HepG2 (cell line): ENCODE data around the gene THADA. TPM values are rescaled to one million over a fixed set of nuclear protein-coding genes. Genes with fewer than 3 reads are reported as not detected.

Experiments used
- CBX5 ChIP-seq: sonication (generic); formaldehyde crosslinking; IDR thresholded peaks from 2 replicates; pipeline ENCODE4 v1.4.0; 2020; ENCODE audit warnings: missing genetic modification reagents, borderline replicate concordance
- ELF4 ChIP-seq: sonication (generic); formaldehyde crosslinking; IDR thresholded peaks from 2 replicates; pipeline ENCODE4 v1.5.0; 2020; ENCODE audit warnings: missing genetic modification reagents, mild to moderate bottlenecking, moderate library complexity, borderline replicate concordance
- HMG20A ChIP-seq: IDR thresholded peaks from 2 replicates; pipeline ENCODE4 v1.6.1; 2016; ENCODE audit warnings: borderline replicate concordance
- HNF4G ChIP-seq, 2 experiments: sonication (generic) in 1 of 2; formaldehyde crosslinking in 1 of 2; IDR thresholded peaks; 2 replicates each; pipeline versions ENCODE4 v1.4.0 to v1.6.1; 2011 to 2020; ENCODE audit warnings: borderline replicate concordance in 2 of 2, low read depth in 2 of 2, mild to moderate bottlenecking in 2 of 2, low read length in 1 of 2, missing genetic modification reagents in 1 of 2, moderate library complexity in 1 of 2
- JUNB ChIP-seq: sonication (generic); formaldehyde crosslinking; IDR thresholded peaks from 2 replicates; pipeline ENCODE4 v1.8.0; 2022; ENCODE audit warnings: missing genetic modification reagents, mild to moderate bottlenecking, borderline replicate concordance
- MEIS2 ChIP-seq: sonication (generic); formaldehyde crosslinking; IDR thresholded peaks from 2 replicates; pipeline ENCODE4 v1.9.0; 2021; ENCODE audit warnings: mild to moderate bottlenecking, missing genetic modification reagents
- PHF5A ChIP-seq: IDR thresholded peaks from one replicate; pipeline ENCODE4 v1.6.1; 2018; ENCODE audit warnings: low read depth, missing genetic modification reagents; ENCODE audit not compliant: unreplicated experiment
- RXRA ChIP-seq: sonication (generic); formaldehyde crosslinking; IDR thresholded peaks from 2 replicates; pipeline ENCODE4 v1.5.1; 2020; ENCODE audit warnings: missing genetic modification reagents
- SMYD3 ChIP-seq: sonication (generic); formaldehyde crosslinking; IDR thresholded peaks from 2 replicates; pipeline ENCODE4 v1.8.1; 2023; ENCODE audit warnings: mild to moderate bottlenecking, missing genetic modification reagents
- XRCC5 ChIP-seq: fragments of 200-400 bp; formaldehyde crosslinking; optimal IDR thresholded peaks from 2 replicates; pipeline ENCODE3; 2017; ENCODE audit warnings: mild to moderate bottlenecking, low read length
- YY1 ChIP-seq: IDR thresholded peaks from 2 replicates; pipeline ENCODE4 v1.6.1; 2011; ENCODE audit warnings: low read length, low read depth, moderate library complexity, mild to moderate bottlenecking; ENCODE audit not compliant: insufficient read depth, insufficient replicate concordance
- ZFX ChIP-seq: sonication (generic); formaldehyde crosslinking; IDR thresholded peaks from 2 replicates; pipeline ENCODE4 v1.4.0; 2020; ENCODE audit warnings: mild to moderate bottlenecking, low read depth, missing genetic modification reagents, moderate library complexity
- ZNF292 ChIP-seq: sonication (generic); formaldehyde crosslinking; IDR thresholded peaks from 2 replicates; pipeline ENCODE4 v1.8.1; 2022; ENCODE audit warnings: mild to moderate bottlenecking, low read depth, missing genetic modification reagents, borderline replicate concordance
- ZNF446 ChIP-seq: sonication (generic); formaldehyde crosslinking; IDR thresholded peaks from 2 replicates; pipeline ENCODE4 v1.5.0; 2020; ENCODE audit warnings: mild to moderate bottlenecking, missing genetic modification reagents
- ZNF484 ChIP-seq: sonication (generic); formaldehyde crosslinking; IDR thresholded peaks from 2 replicates; pipeline ENCODE4 v1.5.1; 2020; ENCODE audit warnings: mild to moderate bottlenecking, low read depth, missing genetic modification reagents, borderline replicate concordance
- ZNF772 ChIP-seq: sonication (generic); formaldehyde crosslinking; IDR thresholded peaks from 2 replicates; pipeline ENCODE4 v1.5.0; 2020; ENCODE audit warnings: mild to moderate bottlenecking, missing genetic modification reagents
- polyA plus RNA-seq, 8 experiments: library from polyadenylated mRNA; depleted of rRNA in 3 of 8; stranded (reverse) in 7 of 8; unstranded in 1 of 8; fragments of >200 nt; fragmentation: Illumina TruSeq in 4 of 8; extraction: Trizol in 4 of 8; gene quantifications; 2 replicates each; pipeline versions ENCODE4 v1.2.1 to v1.2.3, GENCODE V29; 2011 to 2016; ENCODE audit warnings: low read depth in 4 of 8, missing spikeins in 1 of 8, mixed read lengths in 1 of 8; ENCODE audit not compliant: insufficient read depth in 1 of 8
- total RNA-seq, 5 experiments: library from RNA; depleted of rRNA; stranded (reverse); fragments of >200 nt; fragmentation: Illumina TruSeq; extraction: Trizol; gene quantifications; 2 replicates each; pipeline ENCODE4 v1.2.3, GENCODE V29; 2016; ENCODE audit warnings: low read depth in 1 of 5
- TF ChIP-seq, protein P1 (sequence below): sonication (generic); formaldehyde crosslinking; IDR thresholded peaks from 2 replicates; pipeline ENCODE4 v1.4.0; 2020; ENCODE audit warnings: missing genetic modification reagents
- TF ChIP-seq, protein P2 (sequence below): sonication (generic); formaldehyde crosslinking; IDR thresholded peaks from 2 replicates; pipeline ENCODE4 v1.8.1; 2022; ENCODE audit warnings: low read depth, mild to moderate bottlenecking, missing genetic modification reagents
- TF ChIP-seq, protein P3 (sequence below): sonication (generic); formaldehyde crosslinking; IDR thresholded peaks from 2 replicates; pipeline ENCODE4 v1.4.0; 2020; ENCODE audit warnings: missing genetic modification reagents, borderline replicate concordance
- TF ChIP-seq, protein P4 (sequence below): sonication (generic); formaldehyde crosslinking; IDR thresholded peaks from 2 replicates; pipeline ENCODE4 v1.4.0; 2020; ENCODE audit warnings: missing genetic modification reagents, mild to moderate bottlenecking, borderline replicate concordance

Gene THADA
- total and polyA plus RNA-seq, 2 of the 13 experiments (the other 11 are each of a cell fraction or from before 2014, with no cell fraction given), result 12.7 to 21.7 TPM

DNA sequence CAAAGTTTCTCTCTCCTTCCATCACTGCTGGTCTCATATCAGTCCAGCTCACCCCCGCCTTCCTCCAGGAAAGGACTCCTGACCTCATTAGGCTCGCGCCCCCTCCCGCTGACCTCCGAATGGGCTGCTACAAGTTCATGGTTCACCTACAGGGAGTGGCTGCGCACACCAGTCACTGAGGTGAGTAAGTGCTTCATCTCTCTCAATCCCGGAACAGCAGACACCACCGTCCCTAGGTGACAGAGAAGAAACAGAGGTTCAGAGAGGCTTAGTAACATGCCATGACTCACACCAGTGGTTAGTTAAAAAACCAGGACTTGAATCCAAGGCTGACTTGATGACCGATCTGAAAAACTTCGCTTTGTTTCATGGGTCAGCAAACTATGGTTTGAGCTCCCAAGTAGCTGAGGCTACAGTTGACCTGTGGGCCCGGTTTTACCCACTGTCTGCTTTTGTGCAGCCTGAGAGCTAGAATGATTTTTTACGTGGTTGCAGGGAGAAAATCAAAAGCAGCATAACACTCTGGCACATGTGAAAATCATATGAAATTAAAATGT lies 411.4 kb downstream of the THADA start (continued):
- TF ChIP-seq, protein P1, sequence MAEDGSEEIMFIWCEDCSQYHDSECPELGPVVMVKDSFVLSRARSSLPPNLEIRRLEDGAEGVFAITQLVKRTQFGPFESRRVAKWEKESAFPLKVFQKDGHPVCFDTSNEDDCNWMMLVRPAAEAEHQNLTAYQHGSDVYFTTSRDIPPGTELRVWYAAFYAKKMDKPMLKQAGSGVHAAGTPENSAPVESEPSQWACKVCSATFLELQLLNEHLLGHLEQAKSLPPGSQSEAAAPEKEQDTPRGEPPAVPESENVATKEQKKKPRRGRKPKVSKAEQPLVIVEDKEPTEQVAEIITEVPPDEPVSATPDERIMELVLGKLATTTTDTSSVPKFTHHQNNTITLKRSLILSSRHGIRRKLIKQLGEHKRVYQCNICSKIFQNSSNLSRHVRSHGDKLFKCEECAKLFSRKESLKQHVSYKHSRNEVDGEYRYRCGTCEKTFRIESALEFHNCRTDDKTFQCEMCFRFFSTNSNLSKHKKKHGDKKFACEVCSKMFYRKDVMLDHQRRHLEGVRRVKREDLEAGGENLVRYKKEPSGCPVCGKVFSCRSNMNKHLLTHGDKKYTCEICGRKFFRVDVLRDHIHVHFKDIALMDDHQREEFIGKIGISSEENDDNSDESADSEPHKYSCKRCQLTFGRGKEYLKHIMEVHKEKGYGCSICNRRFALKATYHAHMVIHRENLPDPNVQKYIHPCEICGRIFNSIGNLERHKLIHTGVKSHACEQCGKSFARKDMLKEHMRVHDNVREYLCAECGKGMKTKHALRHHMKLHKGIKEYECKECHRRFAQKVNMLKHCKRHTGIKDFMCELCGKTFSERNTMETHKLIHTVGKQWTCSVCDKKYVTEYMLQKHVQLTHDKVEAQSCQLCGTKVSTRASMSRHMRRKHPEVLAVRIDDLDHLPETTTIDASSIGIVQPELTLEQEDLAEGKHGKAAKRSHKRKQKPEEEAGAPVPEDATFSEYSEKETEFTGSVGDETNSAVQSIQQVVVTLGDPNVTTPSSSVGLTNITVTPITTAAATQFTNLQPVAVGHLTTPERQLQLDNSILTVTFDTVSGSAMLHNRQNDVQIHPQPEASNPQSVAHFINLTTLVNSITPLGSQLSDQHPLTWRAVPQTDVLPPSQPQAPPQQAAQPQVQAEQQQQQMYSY (CRISPR knock-in tag), result no peak
- TF ChIP-seq CBX5 (CRISPR knock-in tag) (peak; percentile 90; the same call in 1 of the 2 replicates), ZNF292 (CRISPR knock-in tag) (peak; percentile 97; the same call in 1 of the 2 replicates), HMG20A (CRISPR knock-in tag) (peak; percentile 77; the same call in 1 of the 2 replicates), XRCC5 (peak; percentile 86), RXRA (CRISPR knock-in tag) (peak; percentile 99), ZFX (CRISPR knock-in tag) (peak; percentile 68), YY1 (peak; percentile 50), ZNF772 (CRISPR knock-in tag) (peak; percentile 89), MEIS2 (CRISPR knock-in tag) (peak; percentile 70), ELF4 (CRISPR knock-in tag) (no peak; the same call in 1 of the 2 replicates), HNF4G (IDR thresholded peaks at IDR 0.05; ENCODE audit: borderline replicate concordance, low read depth, low read length) (peak; percentile 87), HNF4G (CRISPR knock-in tag; IDR thresholded peaks at IDR 0.05; ENCODE audit: borderline replicate concordance, low read depth) (peak; percentile 94; the same call in 1 of the 2 replicates), PHF5A (no peak), ZNF446 (CRISPR knock-in tag) (no peak), JUNB (CRISPR knock-in tag) (peak; percentile 70; the same call in 1 of the 2 replicates), SMYD3 (no peak), ZNF484 (CRISPR knock-in tag) (no peak)
- TF ChIP-seq, protein P2, sequence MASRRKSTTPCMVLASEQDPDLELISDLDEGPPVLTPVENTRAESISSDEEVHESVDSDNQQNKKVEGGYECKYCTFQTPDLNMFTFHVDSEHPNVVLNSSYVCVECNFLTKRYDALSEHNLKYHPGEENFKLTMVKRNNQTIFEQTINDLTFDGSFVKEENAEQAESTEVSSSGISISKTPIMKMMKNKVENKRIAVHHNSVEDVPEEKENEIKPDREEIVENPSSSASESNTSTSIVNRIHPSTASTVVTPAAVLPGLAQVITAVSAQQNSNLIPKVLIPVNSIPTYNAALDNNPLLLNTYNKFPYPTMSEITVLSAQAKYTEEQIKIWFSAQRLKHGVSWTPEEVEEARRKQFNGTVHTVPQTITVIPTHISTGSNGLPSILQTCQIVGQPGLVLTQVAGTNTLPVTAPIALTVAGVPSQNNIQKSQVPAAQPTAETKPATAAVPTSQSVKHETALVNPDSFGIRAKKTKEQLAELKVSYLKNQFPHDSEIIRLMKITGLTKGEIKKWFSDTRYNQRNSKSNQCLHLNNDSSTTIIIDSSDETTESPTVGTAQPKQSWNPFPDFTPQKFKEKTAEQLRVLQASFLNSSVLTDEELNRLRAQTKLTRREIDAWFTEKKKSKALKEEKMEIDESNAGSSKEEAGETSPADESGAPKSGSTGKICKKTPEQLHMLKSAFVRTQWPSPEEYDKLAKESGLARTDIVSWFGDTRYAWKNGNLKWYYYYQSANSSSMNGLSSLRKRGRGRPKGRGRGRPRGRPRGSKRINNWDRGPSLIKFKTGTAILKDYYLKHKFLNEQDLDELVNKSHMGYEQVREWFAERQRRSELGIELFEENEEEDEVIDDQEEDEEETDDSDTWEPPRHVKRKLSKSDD, result peak; percentile 78
- TF ChIP-seq, protein P3, sequence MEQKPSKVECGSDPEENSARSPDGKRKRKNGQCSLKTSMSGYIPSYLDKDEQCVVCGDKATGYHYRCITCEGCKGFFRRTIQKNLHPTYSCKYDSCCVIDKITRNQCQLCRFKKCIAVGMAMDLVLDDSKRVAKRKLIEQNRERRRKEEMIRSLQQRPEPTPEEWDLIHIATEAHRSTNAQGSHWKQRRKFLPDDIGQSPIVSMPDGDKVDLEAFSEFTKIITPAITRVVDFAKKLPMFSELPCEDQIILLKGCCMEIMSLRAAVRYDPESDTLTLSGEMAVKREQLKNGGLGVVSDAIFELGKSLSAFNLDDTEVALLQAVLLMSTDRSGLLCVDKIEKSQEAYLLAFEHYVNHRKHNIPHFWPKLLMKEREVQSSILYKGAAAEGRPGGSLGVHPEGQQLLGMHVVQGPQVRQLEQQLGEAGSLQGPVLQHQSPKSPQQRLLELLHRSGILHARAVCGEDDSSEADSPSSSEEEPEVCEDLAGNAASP (CRISPR knock-in tag), result peak; percentile 94; the same call in 1 of the 2 replicates
- TF ChIP-seq, protein P4, sequence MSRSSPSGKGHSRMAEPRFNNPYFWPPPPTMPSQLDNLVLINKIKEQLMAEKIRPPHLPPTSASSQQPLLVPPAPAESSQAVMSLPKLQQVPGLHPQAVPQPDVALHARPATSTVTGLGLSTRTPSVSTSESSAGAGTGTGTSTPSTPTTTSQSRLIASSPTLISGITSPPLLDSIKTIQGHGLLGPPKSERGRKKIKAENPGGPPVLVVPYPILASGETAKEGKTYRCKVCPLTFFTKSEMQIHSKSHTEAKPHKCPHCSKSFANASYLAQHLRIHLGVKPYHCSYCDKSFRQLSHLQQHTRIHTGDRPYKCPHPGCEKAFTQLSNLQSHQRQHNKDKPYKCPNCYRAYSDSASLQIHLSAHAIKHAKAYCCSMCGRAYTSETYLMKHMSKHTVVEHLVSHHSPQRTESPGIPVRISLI (CRISPR knock-in tag), result no peak
